ENCODE data around the gene RGS17. TPM values are rescaled to one million over a fixed set of nuclear protein-coding genes. Genes with fewer than 3 reads are reported as not detected.

The RGS17 gene
- total RNA-seq, 1 experiment from 2014 or later: 0.70 TPM

DNA sequence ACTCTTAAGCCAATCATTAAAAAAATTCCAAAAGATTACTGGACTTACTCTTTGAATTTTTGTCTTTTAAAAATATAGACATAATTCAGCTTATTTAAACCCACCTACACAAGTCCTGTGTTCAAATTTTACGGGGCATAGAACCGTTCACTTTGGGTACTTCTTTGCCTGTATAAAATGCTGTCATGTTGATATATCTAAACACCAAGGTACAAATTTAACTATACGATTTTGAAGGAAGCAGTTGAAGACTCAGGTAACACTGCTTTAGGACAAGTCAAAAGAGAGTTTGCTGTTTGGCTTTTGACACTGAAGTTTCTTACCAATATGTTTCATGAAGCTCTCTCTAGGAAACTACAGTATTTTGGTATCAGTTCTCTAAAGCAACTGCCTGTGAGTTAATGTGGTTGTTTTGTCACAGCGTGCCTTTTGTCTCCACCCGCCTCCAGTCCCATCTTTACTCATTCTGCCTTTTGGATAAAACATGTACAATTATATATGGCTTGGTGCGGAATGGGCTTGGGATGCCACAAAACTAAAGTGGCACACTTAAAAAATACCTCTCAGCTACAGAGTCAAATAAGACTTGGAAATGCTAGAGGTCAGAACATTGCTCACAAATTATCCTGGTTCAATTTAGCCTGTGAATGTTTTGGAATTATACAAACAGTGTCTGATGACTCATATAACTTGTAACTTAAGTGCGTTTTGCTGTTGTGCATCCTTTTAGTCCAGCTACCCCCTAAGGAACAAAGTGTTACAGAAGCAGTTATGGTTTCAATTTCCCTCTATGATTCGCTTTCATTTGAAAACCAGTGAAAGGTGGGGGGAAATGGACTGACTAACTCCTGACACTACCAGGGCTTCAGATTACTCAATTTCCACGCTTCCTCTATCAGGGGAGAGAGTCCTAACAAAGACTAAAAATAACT is 38.7 kb downstream of the RGS17 start:
- TF ChIP-seq, protein P1, sequence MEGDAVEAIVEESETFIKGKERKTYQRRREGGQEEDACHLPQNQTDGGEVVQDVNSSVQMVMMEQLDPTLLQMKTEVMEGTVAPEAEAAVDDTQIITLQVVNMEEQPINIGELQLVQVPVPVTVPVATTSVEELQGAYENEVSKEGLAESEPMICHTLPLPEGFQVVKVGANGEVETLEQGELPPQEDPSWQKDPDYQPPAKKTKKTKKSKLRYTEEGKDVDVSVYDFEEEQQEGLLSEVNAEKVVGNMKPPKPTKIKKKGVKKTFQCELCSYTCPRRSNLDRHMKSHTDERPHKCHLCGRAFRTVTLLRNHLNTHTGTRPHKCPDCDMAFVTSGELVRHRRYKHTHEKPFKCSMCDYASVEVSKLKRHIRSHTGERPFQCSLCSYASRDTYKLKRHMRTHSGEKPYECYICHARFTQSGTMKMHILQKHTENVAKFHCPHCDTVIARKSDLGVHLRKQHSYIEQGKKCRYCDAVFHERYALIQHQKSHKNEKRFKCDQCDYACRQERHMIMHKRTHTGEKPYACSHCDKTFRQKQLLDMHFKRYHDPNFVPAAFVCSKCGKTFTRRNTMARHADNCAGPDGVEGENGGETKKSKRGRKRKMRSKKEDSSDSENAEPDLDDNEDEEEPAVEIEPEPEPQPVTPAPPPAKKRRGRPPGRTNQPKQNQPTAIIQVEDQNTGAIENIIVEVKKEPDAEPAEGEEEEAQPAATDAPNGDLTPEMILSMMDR (conservative IDR thresholded peaks at IDR 0.05): no peak
- no peak for TF ChIP-seq EZH2 (IDR thresholded peaks at IDR 0.05; ENCODE audit: low read depth)
- Histone ChIP-seq H2AFZ (no peak overlapping the region; the same call in 1 of the 2 replicates), H3K4me3 (no peak overlapping the region)

DNA sequence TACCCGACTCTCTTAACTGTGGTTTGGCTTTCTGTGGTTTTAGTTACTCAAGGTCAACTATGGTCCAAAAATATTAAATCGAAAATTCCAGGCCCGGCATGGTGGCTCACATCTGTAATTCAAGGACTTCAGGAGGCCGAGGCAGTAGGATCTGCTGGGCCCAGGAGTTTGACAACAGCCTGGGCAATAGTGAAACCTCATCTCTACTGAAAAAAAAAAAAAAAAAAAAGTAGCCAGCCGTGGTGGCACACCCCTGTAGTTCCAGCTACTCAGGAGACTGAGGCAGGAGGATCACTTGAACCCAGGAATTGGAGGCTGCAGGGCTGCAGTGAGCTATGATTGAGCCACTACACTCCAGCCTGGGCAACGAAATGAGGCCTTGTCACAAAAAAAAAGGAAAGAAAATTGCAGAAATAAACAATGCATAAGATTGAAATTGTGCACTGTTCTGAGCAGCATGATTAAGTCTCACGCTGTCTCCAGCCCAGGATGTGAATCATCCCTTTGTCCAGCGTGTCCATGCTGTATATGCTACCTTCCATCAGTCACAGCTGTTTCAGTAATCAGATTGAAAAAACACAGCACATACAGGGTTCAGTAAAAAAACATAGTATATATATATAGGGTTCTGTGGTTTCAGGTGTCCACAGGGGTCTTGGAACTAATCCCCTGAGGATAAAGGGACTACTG is 40.7 kb downstream of the RGS17 start:
- Histone ChIP-seq H3K4me3 (no peak overlapping the region), H3K36me3 (ENCODE audit: low read depth) (no peaks in the 10 kb centered on the region), H3K27ac (0 out of 2 replicates have a peak overlapping the region, but pooled peaks have one; percentile 18), H3F3A (ENCODE audit: insufficient read depth, low read depth) (peaks cover 11% of the 10 kb centered on the region; the same call in 1 of the 2 replicates), H4K20me1 (ENCODE audit: insufficient read depth) (no peaks in the 10 kb centered on the region), H3K79me2 (ENCODE audit: low read depth) (no peaks in the 10 kb centered on the region), H3K4me2 (peak overlapping the region; percentile 29; the same call in 1 of the 2 replicates), H3K27me3 (ENCODE audit: insufficient read depth, low read depth) (no peaks in the 10 kb centered on the region), H2AFZ (no peak overlapping the region), H3K4me1 (replicated peaks; ENCODE audit: insufficient read depth) (peaks cover 33% of the 10 kb centered on the region), H3K9me3 (ENCODE audit: insufficient read depth, low read depth) (no peaks in the 10 kb centered on the region), H3K9me2 (ENCODE audit: insufficient read depth) (no peaks in the 10 kb centered on the region)
- BruUV-seq (replicated peaks): no TSS peak
- POLR2A ChIA-PET (ENCODE audit: unreplicated experiment): interaction anchor here (0.6 kb wide), 1 partner anchor 186 kb away, joined by 6 read pairs; no protein-coding TSS in a partner anchor
- intact Hi-C loops (cut with micrococcal nuclease; ENCODE audit: unreplicated experiment): no loop called here
- CTCF ChIA-PET: no interaction called here
- no peak for TF ChIP-seq EZH2 (IDR thresholded peaks at IDR 0.05; ENCODE audit: low read depth)
- TF ChIP-seq, protein P1 (conservative IDR thresholded peaks at IDR 0.05): no peak
- peak; percentile 6 to 35 for DNase-seq

More for the DNA sequence above, 38.7 kb downstream of the RGS17 start:
- Histone ChIP-seq H3K79me2 (ENCODE audit: low read depth) (no peaks in the 10 kb centered on the region), H3K4me1 (replicated peaks; ENCODE audit: insufficient read depth) (peaks cover 33% of the 10 kb centered on the region), H3K9me2 (ENCODE audit: insufficient read depth) (no peaks in the 10 kb centered on the region), H3K27ac (peak overlapping the region; percentile 36; the same call in 1 of the 2 replicates), H3K9me3 (ENCODE audit: insufficient read depth, low read depth) (no peaks in the 10 kb centered on the region), H3K36me3 (ENCODE audit: low read depth) (no peaks in the 10 kb centered on the region), H3K27me3 (ENCODE audit: insufficient read depth, low read depth) (no peaks in the 10 kb centered on the region), H3F3A (ENCODE audit: insufficient read depth, low read depth) (peaks cover 11% of the 10 kb centered on the region; the same call in 1 of the 2 replicates), H3K4me2 (peak overlapping the region; percentile 35), H4K20me1 (ENCODE audit: insufficient read depth) (no peaks in the 10 kb centered on the region)
- intact Hi-C loops (cut with micrococcal nuclease; ENCODE audit: unreplicated experiment): no loop called here
- DNase-seq: peak in 1 of 2 experiments; percentile 51
- POLR2A ChIA-PET (ENCODE audit: unreplicated experiment): no interaction called here
- CTCF ChIA-PET: no interaction called here
- BruUV-seq (replicated peaks): no TSS peak

DNA sequence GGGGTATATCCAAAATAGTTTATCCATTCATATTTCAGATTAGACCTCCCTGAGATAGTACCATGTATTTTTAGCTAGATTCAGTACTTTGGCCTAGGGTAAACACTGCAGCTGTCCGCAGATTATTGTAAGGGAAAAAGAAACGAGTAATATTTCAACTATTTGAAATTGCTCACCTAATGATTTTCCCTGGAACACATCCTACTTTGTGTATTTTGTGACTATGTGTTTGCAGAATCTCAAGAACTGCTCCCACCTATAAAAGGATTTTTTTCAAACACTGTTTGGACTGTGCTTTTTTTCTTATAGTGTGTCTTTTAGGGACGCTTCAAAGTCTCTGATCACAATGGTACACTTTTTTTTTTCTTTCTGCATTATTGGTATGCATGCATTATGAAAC is 42.3 kb downstream of the RGS17 start:
- intact Hi-C loops (cut with micrococcal nuclease; ENCODE audit: unreplicated experiment): no loop called here
- Histone ChIP-seq H3K9me3 (ENCODE audit: insufficient read depth, low read depth) (no peaks in the 10 kb centered on the region), H3K4me1 (replicated peaks; ENCODE audit: insufficient read depth) (peaks cover 40% of the 10 kb centered on the region), H3K79me2 (ENCODE audit: low read depth) (no peaks in the 10 kb centered on the region), H4K20me1 (ENCODE audit: insufficient read depth) (no peaks in the 10 kb centered on the region), H2AFZ (no peak overlapping the region), H3K27me3 (ENCODE audit: insufficient read depth, low read depth) (no peaks in the 10 kb centered on the region), H3K27ac (no peak overlapping the region), H3K4me2 (no peak overlapping the region), H3K36me3 (ENCODE audit: low read depth) (no peaks in the 10 kb centered on the region), H3K4me3 (no peak overlapping the region), H3K9me2 (ENCODE audit: insufficient read depth) (no peaks in the 10 kb centered on the region), H3F3A (ENCODE audit: insufficient read depth, low read depth) (peaks cover 11% of the 10 kb centered on the region; the same call in 1 of the 2 replicates)
- ChIA-PET CTCF (no interaction called here), POLR2A (ENCODE audit: unreplicated experiment) (no interaction called here)
- TF ChIP-seq, protein P1 (conservative IDR thresholded peaks at IDR 0.05): no peak
- TF ChIP-seq EZH2 (IDR thresholded peaks at IDR 0.05; ENCODE audit: low read depth): no peak
- BruUV-seq (replicated peaks): no TSS peak
- no peak for DNase-seq
